ENCODE data around the gene EMP3.

- TF ChIP-seq, protein P1, sequence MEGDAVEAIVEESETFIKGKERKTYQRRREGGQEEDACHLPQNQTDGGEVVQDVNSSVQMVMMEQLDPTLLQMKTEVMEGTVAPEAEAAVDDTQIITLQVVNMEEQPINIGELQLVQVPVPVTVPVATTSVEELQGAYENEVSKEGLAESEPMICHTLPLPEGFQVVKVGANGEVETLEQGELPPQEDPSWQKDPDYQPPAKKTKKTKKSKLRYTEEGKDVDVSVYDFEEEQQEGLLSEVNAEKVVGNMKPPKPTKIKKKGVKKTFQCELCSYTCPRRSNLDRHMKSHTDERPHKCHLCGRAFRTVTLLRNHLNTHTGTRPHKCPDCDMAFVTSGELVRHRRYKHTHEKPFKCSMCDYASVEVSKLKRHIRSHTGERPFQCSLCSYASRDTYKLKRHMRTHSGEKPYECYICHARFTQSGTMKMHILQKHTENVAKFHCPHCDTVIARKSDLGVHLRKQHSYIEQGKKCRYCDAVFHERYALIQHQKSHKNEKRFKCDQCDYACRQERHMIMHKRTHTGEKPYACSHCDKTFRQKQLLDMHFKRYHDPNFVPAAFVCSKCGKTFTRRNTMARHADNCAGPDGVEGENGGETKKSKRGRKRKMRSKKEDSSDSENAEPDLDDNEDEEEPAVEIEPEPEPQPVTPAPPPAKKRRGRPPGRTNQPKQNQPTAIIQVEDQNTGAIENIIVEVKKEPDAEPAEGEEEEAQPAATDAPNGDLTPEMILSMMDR (IDR thresholded peaks at IDR 0.05), result no peak
- TF ChIP-seq REST (IDR thresholded peaks at IDR 0.05; ENCODE audit: insufficient read depth in 1 of 2, low read depth in 2 of 2, low read length in 1 of 2), result no peak
- TF ChIP-seq TCF7L2 (IDR thresholded peaks at IDR 0.05; ENCODE audit: low read depth, low read length), result no peak
These were observed 48.2 kb downstream of the EMP3 start for GRCh38 chr19:48373567-48373966.
